Body of pancreas (tissue), 4 donors: ENCODE results near the gene ADORA1.

Source experiments
- CTCF ChIP-seq, 7 experiments: fragments of 450-650 bp in 4 of 7; fragments of 200-600 bp in 3 of 7; sonication (generic) in 3 of 7; IDR thresholded peaks; one replicate each; pipeline ENCODE4 v1.5.1; 2016 to 2019; ENCODE audit warnings: antibody characterized with exemption in 7 of 7
- POLR2A ChIP-seq, 3 donors: fragments of 450-650 bp; IDR thresholded peaks; one replicate each; pipeline ENCODE4 v1.6.1; 2016; ENCODE audit warnings: antibody characterized with exemption in 3 of 3, mild to moderate bottlenecking in 2 of 3

- TF ChIP-seq POLR2A (IDR thresholded peaks at IDR 0.05) (no peak), CTCF (IDR thresholded peaks at IDR 0.05) (no peak)
Observed at GRCh38 chr1:203206129-203206687, 78.7 kb downstream of the ADORA1 start.
